PC-3 (cell line): ENCODE data around the gene LUC7L2. TPM values are rescaled to one million over a fixed set of nuclear protein-coding genes. Genes with fewer than 3 reads are reported as not detected.
A peak's percentile ranks its signal among the peaks of the same experiment; 100 is the strongest.

Experiments
- ATAC-seq: fragments of 200-7000 bp; cut with Tn5 transposase; 2 replicates; pipeline ENCODE4 v1.9.1; 2020; ENCODE audit warnings: mild to moderate bottlenecking, moderate library complexity
- BruUV-seq: library from RNA; stranded (reverse); fragments of 400-500 nt; replicated peaks from 2 replicates; lab custom pipeline; 2021; lab: Mats Ljungman, UMichigan
- CTCF ChIA-PET: fragments of 300-600 bp; sonication (Branson Sonifier 250); formaldehyde crosslinking; loops from one replicate; lab custom pipeline; 2022; ENCODE audit warnings: antibody characterized with exemption; lab: Charles Lee
- POLR2A ChIA-PET: fragments of 300-600 bp; sonication (Branson Sonifier 250); formaldehyde crosslinking; loops from one replicate; lab custom pipeline; 2022; ENCODE audit warnings: antibody characterized with exemption; ENCODE audit not compliant: unreplicated experiment; lab: Charles Lee
- DNase-seq: peaks from one replicate; pipeline ENCODE4 v3.0.0-alpha.2; 2015
- H2AFZ ChIP-seq: fragments of 300-600 bp; sonication (generic); 2 replicates; pipeline ENCODE4 v1.6.0; 2016; ENCODE audit warnings: antibody characterized with exemption, low read length
- H3F3A ChIP-seq: fragments of 300-600 bp; sonication (generic); one replicate; pipeline ENCODE4 v1.6.0; 2017; ENCODE audit warnings: antibody characterized with exemption, low read length, control low read depth, mild to moderate bottlenecking; ENCODE audit not compliant: unreplicated experiment
- H3K27ac ChIP-seq: fragments of 300-600 bp; sonication (generic); 2 replicates; pipeline ENCODE4 v1.5.1; 2016; ENCODE audit warnings: mild to moderate bottlenecking, low read length
- H3K27me3 ChIP-seq: fragments of 300-600 bp; sonication (generic); 2 replicates; pipeline ENCODE4 v1.6.1; 2016; ENCODE audit warnings: low read length, mixed read lengths
- H3K36me3 ChIP-seq: fragments of 300-600 bp; sonication (generic); 2 replicates; pipeline ENCODE4 v1.6.1; 2016; ENCODE audit warnings: low read depth, mixed run types, low read length, mixed read lengths
- H3K4me1 ChIP-seq: fragments of 300-600 bp; sonication (generic); 2 replicates; pipeline ENCODE4 v1.5.1; 2016; ENCODE audit warnings: low read length; ENCODE audit not compliant: insufficient read depth
- H3K4me2 ChIP-seq: fragments of 300-600 bp; sonication (generic); 2 replicates; pipeline ENCODE4 v1.6.0; 2016; ENCODE audit warnings: low read length
- H3K4me3 ChIP-seq: fragments of 300-600 bp; sonication (generic); 2 replicates; pipeline ENCODE4 v1.5.1; 2016; ENCODE audit warnings: mild to moderate bottlenecking, low read length, mixed read lengths
- H3K79me2 ChIP-seq: fragments of 300-600 bp; sonication (generic); 2 replicates; pipeline ENCODE4 v1.6.1; 2017; ENCODE audit warnings: low read length, mixed read lengths
- H3K9ac ChIP-seq: fragments of 300-600 bp; sonication (generic); 2 replicates; pipeline ENCODE4 v1.6.0; 2016; ENCODE audit warnings: mild to moderate bottlenecking, low read length
- H3K9me2 ChIP-seq: fragments of 300-600 bp; sonication (generic); replicated peaks from 2 replicates; pipeline ENCODE4 v1.6.1; 2016; ENCODE audit warnings: mixed run types, low read length, mixed read lengths
- H3K9me3 ChIP-seq: fragments of 300-600 bp; sonication (generic); 2 replicates; pipeline ENCODE4 v1.6.1; 2016; ENCODE audit warnings: low read length, mixed read lengths
- H4K20me1 ChIP-seq: fragments of 300-600 bp; sonication (generic); 2 replicates; pipeline ENCODE4 v1.6.1; 2016; ENCODE audit warnings: low read length, mixed read lengths
- CTCF ChIP-seq: fragments of 300-600 bp; sonication (generic); conservative IDR thresholded peaks from 2 replicates; pipeline ENCODE4 v1.5.1; 2017; ENCODE audit warnings: antibody characterized with exemption, low read depth, mild to moderate bottlenecking, low read length
- EZH2 ChIP-seq: fragments of 300-600 bp; sonication (generic); IDR thresholded peaks from one replicate; pipeline ENCODE4 v1.6.1; 2017; ENCODE audit warnings: antibody characterized with exemption, mild to moderate bottlenecking, low read length; ENCODE audit not compliant: unreplicated experiment
- EZH2phosphoT487 ChIP-seq: fragments of 300-600 bp; sonication (generic); IDR thresholded peaks from 2 replicates; pipeline ENCODE4 v1.6.1; 2018; ENCODE audit warnings: mild to moderate bottlenecking, antibody characterized with exemption, low read length, borderline replicate concordance
- intact Hi-C: fragments of 100-400 bp; cut with micrococcal nuclease; formaldehyde crosslinking; loops from 2 replicates; pipeline ENCODE4 v1.9.0; 2023
- total RNA-seq: library from RNA; depleted of rRNA; stranded (reverse); fragments of >200 nt; gene quantifications from 2 replicates; pipeline ENCODE4 v1.2.3, GENCODE V29; 2014

The LUC7L2 gene
- total RNA-seq, 1 experiment from 2014 or later = 67.4 TPM

GRCh38 chr7:139340037-139340807, 19.5 kb upstream of the LUC7L2 start:
- Histone ChIP-seq H3K27ac (peak overlapping the region; percentile 91), H3K79me2 (peaks cover 28% of the 10 kb centered on the region), H3K9me2 (no peaks in the 10 kb centered on the region), H3K4me3 (peak overlapping the region; percentile 83), H3K9me3 (no peaks in the 10 kb centered on the region), H2AFZ (peak overlapping the region; percentile 86), H3K27me3 (no peaks in the 10 kb centered on the region), H3K36me3 (no peaks in the 10 kb centered on the region), H3K4me2 (peak overlapping the region; percentile 94), H4K20me1 (no peaks in the 10 kb centered on the region), H3K4me1 (peaks cover 9% of the 10 kb centered on the region), H3F3A (peaks cover 9% of the 10 kb centered on the region), H3K9ac (peak overlapping the region; percentile 99)
- ATAC-seq (peak; percentile 75), DNase-seq (peak; percentile 99)
- no TSS peak for BruUV-seq
- ChIA-PET POLR2A (interaction anchor here (0.5 to 0.7 kb wide), 5 partner anchors 20 to 1359 kb away, joined by 3 to 9 read pairs (median 4); partner anchors contain the start of gene LUC7L2), CTCF (no interaction called here)
- TF ChIP-seq EZH2 (no peak), CTCF (peak; percentile 70)
- intact Hi-C loops = loop anchor here (1.0 kb wide), 1 partner anchor 19 kb away; the partner anchor contains the start of gene LUC7L2

GRCh38 chr7:139340808-139341057, 19.0 kb upstream of the LUC7L2 start:
- H3K79me2 ChIP-seq = peaks cover 28% of the 10 kb centered on the region
- no peaks in the 10 kb centered on the region for H4K20me1 ChIP-seq
- intact Hi-C loops = loop anchor here (1.0 kb wide), 1 partner anchor 19 kb away; the partner anchor contains the start of gene LUC7L2
- peaks cover 9% of the 10 kb centered on the region for H3F3A ChIP-seq
- H3K4me2 ChIP-seq = peak overlapping the region; percentile 94
- ATAC-seq = peak; percentile 11
- peaks cover 9% of the 10 kb centered on the region for H3K4me1 ChIP-seq
- no TSS peak for BruUV-seq
- H3K27me3 ChIP-seq = no peaks in the 10 kb centered on the region
- no peak for DNase-seq
- ChIA-PET POLR2A (no interaction called here), CTCF (no interaction called here)
- no peaks in the 10 kb centered on the region for H3K36me3 ChIP-seq
- peak overlapping the region; percentile 83 for H3K4me3 ChIP-seq
- H3K9me3 ChIP-seq = no peaks in the 10 kb centered on the region
- peak overlapping the region; percentile 99 for H3K9ac ChIP-seq
- H3K27ac ChIP-seq = peak overlapping the region; percentile 91
- no peak for TF ChIP-seq CTCF
- no peak for TF ChIP-seq EZH2
- TF ChIP-seq EZH2phosphoT487 = no peak
- no peaks in the 10 kb centered on the region for H3K9me2 ChIP-seq
- peak overlapping the region; percentile 86 for H2AFZ ChIP-seq

- intact Hi-C loops = no loop called here
- Histone ChIP-seq H3K4me3 (peak within 1 kb of the TSS; percentile 83), H2AFZ (peak within 1 kb of the TSS; percentile 86), H3K27me3 (no peaks in the 10 kb centered on the region), H3K79me2 (peaks cover 28% of the 10 kb centered on the region), H3K36me3 (no peaks in the 10 kb centered on the region), H3K9me2 (no peaks in the 10 kb centered on the region), H3K4me1 (peaks cover 9% of the 10 kb centered on the region), H3F3A (peaks cover 9% of the 10 kb centered on the region), H3K9ac (peak within 1 kb of the TSS; percentile 99), H3K4me2 (peak within 1 kb of the TSS; percentile 94), H3K9me3 (no peaks in the 10 kb centered on the region), H4K20me1 (no peaks in the 10 kb centered on the region), H3K27ac (peak within 1 kb of the TSS; percentile 91)
- TSS peak; percentile 71 for BruUV-seq
- POLR2A ChIA-PET = no interaction called here
- DNase-seq = peak; percentile 82
- peak; percentile 45 for TF ChIP-seq CTCF
- TF ChIP-seq EZH2 = no peak
- CTCF ChIA-PET = no interaction called here
- peak; percentile 77 for ATAC-seq
These were observed 18.5 kb upstream of the LUC7L2 start, which contains the start of gene FMC1 for GRCh38 chr7:139341058-139341775. FMC1 (plus strand) TSS chr7:139341337; CDS start chr7:139341385, 48 bp downstream.
